H1 (cell line): Measurements from ENCODE around the gene HES7. TPM values are rescaled to one million over a fixed set of nuclear protein-coding genes. Genes with fewer than 3 reads are reported as not detected.

Source experiments
- BCL11A ChIP-seq, 2 experiments: IDR thresholded peaks; one replicate each; pipeline ENCODE4 v1.6.1; 2011; ENCODE audit warnings: low read depth in 2 of 2, low read length in 2 of 2, mild to moderate bottlenecking in 2 of 2
- BRCA1 ChIP-seq: IDR thresholded peaks from 2 replicates; pipeline ENCODE4 v1.6.1; 2012; ENCODE audit warnings: low read depth, low read length, improper control_type of control experiment
- CREB1 ChIP-seq: IDR thresholded peaks from 2 replicates; pipeline ENCODE4 v1.6.1; 2012; ENCODE audit warnings: inconsistent platforms
- EP300 ChIP-seq, 2 experiments: IDR thresholded peaks; 1 replicate in 1 of 2; 2 replicates in 1 of 2; pipeline ENCODE4 v1.6.1; 2011 to 2012; ENCODE audit warnings: low read depth in 2 of 2, low read length in 2 of 2, mild to moderate bottlenecking in 2 of 2, borderline replicate concordance in 1 of 2, inconsistent platforms in 1 of 2, moderate library complexity in 1 of 2
- NRF1 ChIP-seq: IDR thresholded peaks from 2 replicates; pipeline ENCODE4 v1.6.1; 2011; ENCODE audit warnings: mild to moderate bottlenecking, low read depth, low read length, improper control_type of control experiment
- SIRT6 ChIP-seq: IDR thresholded peaks from one replicate; pipeline ENCODE4 v1.7.1; 2012; ENCODE audit warnings: low read length, inconsistent platforms
- polyA plus RNA-seq, 7 experiments: library from polyadenylated mRNA; depleted of rRNA in 3 of 7; stranded (reverse) in 5 of 7; unstranded in 2 of 7; fragments of >200 nt in 5 of 7; fragments of 200-250 nt in 2 of 7; gene quantifications; 1 replicate in 5 of 7; 2 replicates in 1 of 7; 4 replicates in 1 of 7; pipeline versions ENCODE4 v1.2.1 to v1.2.3, GENCODE V29; 2011 to 2013; ENCODE audit warnings: missing spikeins in 2 of 7, mixed read lengths in 2 of 7
- total RNA-seq: library from RNA; stranded (reverse); fragmentation: NEBNext Ultra II Directional; extraction: Animal tissue kit (Norgen Biotek cat#: 25700); gene quantifications from 2 replicates; pipeline ENCODE4 v1.2.1, GENCODE V29; 2021

Gene HES7
- total and polyA plus RNA-seq, 2 of the 8 experiments (the other 6 are each of a cell fraction or from before 2014, with no cell fraction given) = 0.20 to 0.32 TPM

GRCh38 chr17:8080208-8080798 lies 43.6 kb downstream of the HES7 start (continued):
- TF ChIP-seq BCL11A (IDR thresholded peaks at IDR 0.05; ENCODE audit: low read depth in 2 of 2, low read length in 2 of 2) (no peak), NRF1 (no peak), BRCA1 (no peak), CREB1 (no peak), SIRT6 (no peak), EP300 (IDR thresholded peaks at IDR 0.05; ENCODE audit: borderline replicate concordance in 1 of 2, low read depth in 2 of 2, low read length in 2 of 2) (no peak)
